ENCODE measurements around the gene CLASRP.

Gene CLASRP

DNA sequence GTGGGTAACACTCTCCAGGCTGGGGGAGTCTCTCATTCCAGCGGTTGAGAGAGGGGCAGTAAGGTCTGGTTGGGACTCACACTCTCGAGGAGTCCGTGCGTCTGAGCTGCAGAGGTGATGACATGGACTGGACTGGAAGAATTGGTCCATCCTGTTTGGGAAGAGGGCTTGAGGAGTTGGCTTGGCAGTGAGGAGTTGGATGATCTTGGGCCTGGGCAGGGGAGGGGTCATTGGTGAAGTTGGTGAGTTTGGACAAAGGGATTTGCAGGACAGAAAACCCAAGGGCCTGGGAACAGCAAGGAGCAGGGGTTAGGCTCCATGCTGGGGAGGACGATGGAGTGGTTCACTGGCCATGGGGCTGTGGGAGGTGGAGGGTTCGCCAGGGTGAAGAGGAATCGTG, 57.9 kb downstream of the CLASRP start:
- TF ChIP-seq ZNF274 (IDR thresholded peaks at IDR 0.05; ENCODE audit: low read depth, low read length) (no peak), YY1 (IDR thresholded peaks at IDR 0.05; ENCODE audit: insufficient read depth, insufficient read length) (no peak), SUZ12 (IDR thresholded peaks at IDR 0.05; ENCODE audit: extremely low read depth, insufficient read depth, insufficient read length) (no peak)
- no peak for DNase-seq (ENCODE audit: low read depth, low spot score)
- peaks cover 38% of the 10 kb centered on the region for H3K36me3 ChIP-seq (ENCODE audit: insufficient read depth, insufficient read length, low read length)
- no peaks in the 10 kb centered on the region for H3K9me3 ChIP-seq (ENCODE audit: insufficient read depth, low read length)
- no peak overlapping the region for H3K4me3 ChIP-seq (ENCODE audit: insufficient read length, low read depth)
- H3K9ac ChIP-seq (ENCODE audit: insufficient read length, low read depth) = no peak overlapping the region
- H3K27me3 ChIP-seq (ENCODE audit: insufficient read depth, insufficient read length) = no peaks in the 10 kb centered on the region
- H3K4me1 ChIP-seq (ENCODE audit: insufficient read depth, insufficient read length) = peaks cover 25% of the 10 kb centered on the region

DNA sequence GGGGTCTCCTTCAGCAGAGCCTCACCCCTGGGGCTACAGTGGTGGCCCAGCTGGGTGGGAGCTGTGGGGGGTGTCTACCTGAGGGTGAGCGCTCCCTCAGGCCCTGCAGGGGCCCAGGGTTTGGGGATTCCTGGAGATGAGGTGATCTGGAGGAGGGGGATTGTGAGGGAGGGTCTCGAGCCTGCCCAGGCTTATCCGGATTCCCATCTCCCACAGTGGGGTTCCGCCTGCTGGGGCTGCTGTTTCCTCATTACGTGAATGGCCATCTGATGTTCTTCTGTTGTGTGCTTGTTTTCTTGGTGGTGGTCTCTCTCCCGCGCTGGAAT, 58.6 kb downstream of the CLASRP start:
- Histone ChIP-seq H3K36me3 (ENCODE audit: insufficient read depth, insufficient read length, low read length) (peaks cover 38% of the 10 kb centered on the region), H3K9ac (ENCODE audit: insufficient read length, low read depth) (no peak overlapping the region), H3K27me3 (ENCODE audit: insufficient read depth, insufficient read length) (no peaks in the 10 kb centered on the region), H3K9me3 (ENCODE audit: insufficient read depth, low read length) (no peaks in the 10 kb centered on the region), H3K4me3 (ENCODE audit: insufficient read length, low read depth) (no peak overlapping the region), H3K4me1 (ENCODE audit: insufficient read depth, insufficient read length) (peaks cover 26% of the 10 kb centered on the region)
- no peak for DNase-seq (ENCODE audit: low read depth, low spot score)
- TF ChIP-seq SUZ12 (IDR thresholded peaks at IDR 0.05; ENCODE audit: extremely low read depth, insufficient read depth, insufficient read length) = no peak
- TF ChIP-seq ZNF274 (IDR thresholded peaks at IDR 0.05; ENCODE audit: low read depth, low read length) = no peak
- no peak for TF ChIP-seq YY1 (IDR thresholded peaks at IDR 0.05; ENCODE audit: insufficient read depth, insufficient read length)

DNA sequence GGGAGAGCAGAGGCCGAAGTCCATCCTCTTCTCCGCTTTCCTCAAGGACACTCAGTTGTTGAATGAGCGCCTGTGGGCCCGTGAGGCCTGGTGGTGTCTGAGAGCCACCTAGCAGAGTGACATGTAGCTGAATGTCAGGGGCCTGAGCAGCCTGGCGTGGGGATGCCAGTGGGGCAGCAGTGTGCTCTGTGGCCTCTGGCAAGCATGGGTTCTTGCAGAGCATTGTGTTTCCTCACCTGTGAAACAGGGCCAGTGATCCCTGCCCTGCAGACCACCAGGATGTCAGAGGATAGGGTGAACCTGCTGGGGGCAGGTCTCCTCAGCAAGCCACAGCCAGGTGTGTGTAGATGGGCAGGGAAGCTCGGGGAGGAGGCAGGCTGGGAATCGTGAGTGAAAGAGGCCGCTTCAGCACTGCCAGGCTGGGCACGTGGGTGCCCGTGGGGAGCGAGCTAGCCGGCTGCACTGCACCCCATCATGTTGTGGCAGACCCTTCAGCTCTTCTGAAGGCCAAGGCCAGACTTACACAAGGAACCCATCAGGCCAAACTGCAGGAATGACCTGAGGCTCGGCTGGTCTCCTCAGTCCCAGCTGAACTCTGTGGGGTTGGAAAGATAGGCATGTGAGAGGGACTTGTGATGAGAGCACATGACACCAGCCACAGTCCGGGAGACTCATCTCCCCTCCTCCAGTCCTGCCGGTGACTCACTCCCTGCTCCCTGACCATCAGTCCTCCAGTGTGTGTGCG, 59.1 kb downstream of the CLASRP start:
- peaks cover 30% of the 10 kb centered on the region for H3K4me1 ChIP-seq (ENCODE audit: insufficient read depth, insufficient read length)
- no peak for DNase-seq (ENCODE audit: low read depth, low spot score)
- TF ChIP-seq ZNF274 (IDR thresholded peaks at IDR 0.05; ENCODE audit: low read depth, low read length) = no peak
- no peak for TF ChIP-seq SUZ12 (IDR thresholded peaks at IDR 0.05; ENCODE audit: extremely low read depth, insufficient read depth, insufficient read length)
- no peak for TF ChIP-seq YY1 (IDR thresholded peaks at IDR 0.05; ENCODE audit: insufficient read depth, insufficient read length)
- no peaks in the 10 kb centered on the region for H3K9me3 ChIP-seq (ENCODE audit: insufficient read depth, low read length)
- peak overlapping the region; percentile 4 for H3K4me3 ChIP-seq (ENCODE audit: insufficient read length, low read depth)
- H3K36me3 ChIP-seq (ENCODE audit: insufficient read depth, insufficient read length, low read length) = peaks cover 39% of the 10 kb centered on the region
- H3K27me3 ChIP-seq (ENCODE audit: insufficient read depth, insufficient read length) = no peaks in the 10 kb centered on the region
- peak overlapping the region; percentile 50 for H3K9ac ChIP-seq (ENCODE audit: insufficient read length, low read depth)

- H3K4me3 ChIP-seq (ENCODE audit: insufficient read length, low read depth) = no peak overlapping the region
- no peaks in the 10 kb centered on the region for H3K27me3 ChIP-seq (ENCODE audit: insufficient read depth, insufficient read length)
- H3K4me1 ChIP-seq (ENCODE audit: insufficient read depth, insufficient read length) = peaks cover 33% of the 10 kb centered on the region
- no peak for TF ChIP-seq SUZ12 (IDR thresholded peaks at IDR 0.05; ENCODE audit: extremely low read depth, insufficient read depth, insufficient read length)
- TF ChIP-seq ZNF274 (IDR thresholded peaks at IDR 0.05; ENCODE audit: low read depth, low read length) = no peak
- TF ChIP-seq YY1 (IDR thresholded peaks at IDR 0.05; ENCODE audit: insufficient read depth, insufficient read length) = no peak
- DNase-seq (ENCODE audit: low read depth, low spot score) = no peak
- peaks cover 41% of the 10 kb centered on the region for H3K36me3 ChIP-seq (ENCODE audit: insufficient read depth, insufficient read length, low read length)
- no peaks in the 10 kb centered on the region for H3K9me3 ChIP-seq (ENCODE audit: insufficient read depth, low read length)
- peak overlapping the region; percentile 50 for H3K9ac ChIP-seq (ENCODE audit: insufficient read length, low read depth)
These were observed 59.9 kb downstream of the CLASRP start for GRCh38 chr19:45098521-45099466.

DNA sequence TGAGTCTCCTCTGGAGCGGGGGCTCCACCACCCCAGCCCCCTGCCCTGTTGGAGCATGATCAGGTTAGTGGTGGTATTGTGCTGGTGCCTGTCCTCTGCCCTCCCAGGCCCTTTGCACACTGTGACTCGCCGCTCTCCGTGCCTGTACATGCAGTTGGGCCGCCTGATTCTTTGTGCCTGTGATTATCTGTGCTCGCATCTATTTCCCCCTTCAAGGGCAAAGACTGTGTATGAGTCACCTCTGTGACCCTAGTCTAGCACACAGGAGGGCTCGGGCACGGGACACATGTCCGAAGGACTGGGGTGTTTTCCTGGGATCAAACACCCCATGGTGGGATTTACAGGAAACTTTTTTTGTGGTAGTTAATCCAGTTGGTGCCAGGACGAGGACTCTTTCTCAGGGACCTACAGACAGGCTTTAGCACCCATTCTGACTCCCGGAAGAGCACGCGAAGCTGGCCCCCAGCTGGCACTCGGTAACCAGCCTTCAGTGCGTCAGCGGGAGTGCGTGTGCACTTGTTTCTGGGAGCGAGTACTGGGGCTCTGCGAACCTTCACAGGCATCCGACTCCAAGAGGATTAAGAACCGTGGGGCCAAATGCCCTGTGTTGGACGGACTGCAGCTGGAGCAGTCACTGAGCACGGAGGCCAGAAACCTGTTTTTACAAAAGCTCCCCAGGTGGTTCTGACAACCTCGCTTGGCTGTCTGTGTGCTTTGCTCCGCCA, 60.8 kb downstream of the CLASRP start:
- no peaks in the 10 kb centered on the region for H3K9me3 ChIP-seq (ENCODE audit: insufficient read depth, low read length)
- H3K36me3 ChIP-seq (ENCODE audit: insufficient read depth, insufficient read length, low read length) = peaks cover 40% of the 10 kb centered on the region
- peak overlapping the region; percentile 37 for H3K9ac ChIP-seq (ENCODE audit: insufficient read length, low read depth)
- no peak overlapping the region for H3K4me3 ChIP-seq (ENCODE audit: insufficient read length, low read depth)
- no peak for TF ChIP-seq SUZ12 (IDR thresholded peaks at IDR 0.05; ENCODE audit: extremely low read depth, insufficient read depth, insufficient read length)
- TF ChIP-seq ZNF274 (IDR thresholded peaks at IDR 0.05; ENCODE audit: low read depth, low read length) = no peak
- no peak for TF ChIP-seq YY1 (IDR thresholded peaks at IDR 0.05; ENCODE audit: insufficient read depth, insufficient read length)
- H3K27me3 ChIP-seq (ENCODE audit: insufficient read depth, insufficient read length) = no peaks in the 10 kb centered on the region
- H3K4me1 ChIP-seq (ENCODE audit: insufficient read depth, insufficient read length) = peaks cover 32% of the 10 kb centered on the region
- no peak for DNase-seq (ENCODE audit: low read depth, low spot score)

DNA sequence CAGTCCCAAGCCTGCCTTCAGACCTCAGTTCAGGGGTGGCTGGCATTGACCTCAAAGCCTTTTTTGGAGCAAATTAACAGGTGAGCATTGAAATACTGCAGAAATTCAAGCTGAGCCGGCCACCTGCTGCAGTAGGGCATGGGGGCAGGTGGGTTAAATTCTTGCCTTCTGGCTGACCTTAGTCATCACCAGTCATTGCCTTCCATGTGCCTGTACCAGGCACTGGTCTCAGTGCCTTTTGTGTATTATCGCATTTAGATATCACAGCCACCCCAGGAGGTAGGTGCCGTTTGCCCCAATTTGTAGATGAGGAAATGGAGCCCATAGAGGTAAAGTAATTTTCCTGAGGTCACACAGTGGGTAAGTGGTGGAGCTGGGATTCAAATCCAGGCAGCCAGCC, 61.4 kb downstream of the CLASRP start:
- no peak for DNase-seq (ENCODE audit: low read depth, low spot score)
- H3K4me1 ChIP-seq (ENCODE audit: insufficient read depth, insufficient read length) = peaks cover 34% of the 10 kb centered on the region

More for the DNA sequence above, 61.4 kb downstream of the CLASRP start:
- TF ChIP-seq SUZ12 (IDR thresholded peaks at IDR 0.05; ENCODE audit: extremely low read depth, insufficient read depth, insufficient read length) = no peak
- TF ChIP-seq ZNF274 (IDR thresholded peaks at IDR 0.05; ENCODE audit: low read depth, low read length) = no peak
- no peak for TF ChIP-seq YY1 (IDR thresholded peaks at IDR 0.05; ENCODE audit: insufficient read depth, insufficient read length)
- Histone ChIP-seq H3K9ac (ENCODE audit: insufficient read length, low read depth) (no peak overlapping the region), H3K36me3 (ENCODE audit: insufficient read depth, insufficient read length, low read length) (peaks cover 35% of the 10 kb centered on the region), H3K4me3 (ENCODE audit: insufficient read length, low read depth) (no peak overlapping the region), H3K27me3 (ENCODE audit: insufficient read depth, insufficient read length) (no peaks in the 10 kb centered on the region), H3K9me3 (ENCODE audit: insufficient read depth, low read length) (no peaks in the 10 kb centered on the region)

All from NT2/D1 (cell line).